Prostate gland (tissue), 2 donors: Measurements from ENCODE around the gene BAHD1.

Source experiments
- POLR2A ChIP-seq: fragments of 450-650 bp; IDR thresholded peaks from one replicate; pipeline ENCODE4 v1.6.1; 2016; ENCODE audit warnings: antibody characterized with exemption, mild to moderate bottlenecking
- TF ChIP-seq, protein P1 (sequence below), 4 experiments: fragments of 200-600 bp in 2 of 4; fragments of 450-650 bp in 2 of 4; sonication (generic) in 2 of 4; IDR thresholded peaks; 1 replicate in 3 of 4; 2 replicates in 1 of 4; pipeline ENCODE4 v1.5.1; 2016 to 2019; ENCODE audit warnings: antibody characterized with exemption in 4 of 4, mild to moderate bottlenecking in 2 of 4, moderate library complexity in 2 of 4

- TF ChIP-seq, protein P1, sequence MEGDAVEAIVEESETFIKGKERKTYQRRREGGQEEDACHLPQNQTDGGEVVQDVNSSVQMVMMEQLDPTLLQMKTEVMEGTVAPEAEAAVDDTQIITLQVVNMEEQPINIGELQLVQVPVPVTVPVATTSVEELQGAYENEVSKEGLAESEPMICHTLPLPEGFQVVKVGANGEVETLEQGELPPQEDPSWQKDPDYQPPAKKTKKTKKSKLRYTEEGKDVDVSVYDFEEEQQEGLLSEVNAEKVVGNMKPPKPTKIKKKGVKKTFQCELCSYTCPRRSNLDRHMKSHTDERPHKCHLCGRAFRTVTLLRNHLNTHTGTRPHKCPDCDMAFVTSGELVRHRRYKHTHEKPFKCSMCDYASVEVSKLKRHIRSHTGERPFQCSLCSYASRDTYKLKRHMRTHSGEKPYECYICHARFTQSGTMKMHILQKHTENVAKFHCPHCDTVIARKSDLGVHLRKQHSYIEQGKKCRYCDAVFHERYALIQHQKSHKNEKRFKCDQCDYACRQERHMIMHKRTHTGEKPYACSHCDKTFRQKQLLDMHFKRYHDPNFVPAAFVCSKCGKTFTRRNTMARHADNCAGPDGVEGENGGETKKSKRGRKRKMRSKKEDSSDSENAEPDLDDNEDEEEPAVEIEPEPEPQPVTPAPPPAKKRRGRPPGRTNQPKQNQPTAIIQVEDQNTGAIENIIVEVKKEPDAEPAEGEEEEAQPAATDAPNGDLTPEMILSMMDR (IDR thresholded peaks at IDR 0.05) = no peak
- TF ChIP-seq POLR2A = no peak
Observed at GRCh38 chr15:40439960-40440742, 602 bp upstream of the BAHD1 start.
